CD8-positive, alpha-beta memory T cell (primary cell): Measurements from ENCODE around the gene EBF4. TPM values are rescaled to one million over a fixed set of nuclear protein-coding genes. Genes with fewer than 3 reads are reported as not detected.

Source experiments
- CTCF ChIA-PET: fragments of 350-600 bp; sonication (Branson Sonifier 250); formaldehyde crosslinking; loops from one replicate; lab custom pipeline; 2021; ENCODE audit warnings: antibody characterized with exemption; lab: Charles Lee
- POLR2A ChIA-PET: fragments of 350-600 bp; sonication (Branson Sonifier 250); formaldehyde crosslinking; loops from one replicate; lab custom pipeline; 2021; ENCODE audit warnings: antibody characterized with exemption; lab: Charles Lee
- DNase-seq, 5 donors: peaks; one replicate each; pipeline versions ENCODE4 v3.0.0 to v3.0.0-alpha.2; 2020 to 2022; ENCODE audit warnings: mixed read lengths in 1 of 5
- H3K27ac ChIP-seq: one replicate; pipeline ENCODE4 v1.7.0; 2013; ENCODE audit warnings: low read depth, mild to moderate bottlenecking, low read length, moderate library complexity
- H3K27me3 ChIP-seq: 2 replicates; pipeline ENCODE4 v1.7.0; 2013; ENCODE audit warnings: low read length, mild to moderate bottlenecking; ENCODE audit not compliant: insufficient read depth, poor library complexity, severe bottlenecking
- H3K36me3 ChIP-seq: 2 replicates; pipeline ENCODE4 v1.7.0; 2013; ENCODE audit warnings: mild to moderate bottlenecking, low read length, moderate library complexity; ENCODE audit not compliant: insufficient read depth
- H3K4me1 ChIP-seq: 2 replicates; pipeline ENCODE4 v1.7.0; 2013; ENCODE audit warnings: mild to moderate bottlenecking, low read length, moderate library complexity; ENCODE audit not compliant: insufficient read depth
- H3K4me3 ChIP-seq: 2 replicates; pipeline ENCODE4 v1.7.0; 2013; ENCODE audit warnings: mild to moderate bottlenecking, low read length
- H3K9me3 ChIP-seq: 2 replicates; pipeline ENCODE4 v1.7.0; 2013; ENCODE audit warnings: mild to moderate bottlenecking, low read length
- H3K27ac Mint-ChIP-seq, 8 donors: one replicate each; pipeline ENCODE4 v1.8.0; 2020 to 2021; ENCODE audit warnings: mixed read lengths in 8 of 8, mild to moderate bottlenecking in 6 of 8, inconsistent platforms in 3 of 8, moderate library complexity in 3 of 8
- H3K27me3 Mint-ChIP-seq, 2 donors: one replicate each; pipeline ENCODE4 v1.8.0; 2020 to 2021; ENCODE audit warnings: mixed read lengths in 2 of 2, mild to moderate bottlenecking in 1 of 2, moderate library complexity in 1 of 2
- H3K36me3 Mint-ChIP-seq, 3 donors: one replicate each; pipeline ENCODE4 v1.8.0; 2020 to 2021; ENCODE audit warnings: mixed read lengths in 3 of 3, inconsistent platforms in 1 of 3, mild to moderate bottlenecking in 1 of 3
- H3K4me1 Mint-ChIP-seq, 3 donors: one replicate each; pipeline ENCODE4 v1.8.0; 2020 to 2021; ENCODE audit warnings: mixed read lengths in 3 of 3, inconsistent platforms in 1 of 3, mild to moderate bottlenecking in 1 of 3
- H3K4me3 Mint-ChIP-seq, 7 donors: one replicate each; pipeline ENCODE4 v1.8.0; 2020 to 2021; ENCODE audit warnings: mixed read lengths in 7 of 7, mild to moderate bottlenecking in 6 of 7, moderate library complexity in 4 of 7, inconsistent platforms in 2 of 7
- H3K9me3 Mint-ChIP-seq, 5 donors: one replicate each; pipeline ENCODE4 v1.8.0; 2020 to 2022; ENCODE audit warnings: mixed read lengths in 5 of 5, mild to moderate bottlenecking in 3 of 5, moderate library complexity in 2 of 5, inconsistent platforms in 1 of 5
- polyA plus RNA-seq: library from polyadenylated mRNA; unstranded; fragments of 300-500 nt; fragmentation: Illumina TruSeq; gene quantifications from one replicate; pipeline ENCODE4 v1.2.3, GENCODE V29; 2021
- total RNA-seq, 2 experiments: library from RNA; stranded (reverse); gene quantifications; one replicate each; pipeline ENCODE4 v1.2.3, GENCODE V29; 2021

EBF4 gene
- total and polyA plus RNA-seq, 3 experiments from 2014 or later = 0.66 to 2.0 (median 0.92) TPM

- CTCF ChIA-PET = no interaction called here
- no peaks in the 10 kb centered on the region for H3K4me1 ChIP-seq
These were observed 88.4 kb downstream of the EBF4 start for GRCh38 chr20:2780948-2781347.

GRCh38 chr20:2783908-2784566 is 91.5 kb downstream of the EBF4 start:
- no peaks in the 10 kb centered on the region for H3K36me3 Mint-ChIP-seq
- CTCF ChIA-PET = no interaction called here
- H3K27ac Mint-ChIP-seq = no peak overlapping the region
- H3K4me3 ChIP-seq = no peak overlapping the region
- no peak for DNase-seq
- H3K27ac ChIP-seq = no peak overlapping the region
- H3K9me3 ChIP-seq = no peaks in the 10 kb centered on the region
- H3K4me1 ChIP-seq = no peaks in the 10 kb centered on the region
- no peak overlapping the region for H3K4me3 Mint-ChIP-seq
- H3K27me3 ChIP-seq = no peaks in the 10 kb centered on the region
- H3K36me3 ChIP-seq = no peaks in the 10 kb centered on the region
- H3K27me3 Mint-ChIP-seq = peaks cover 28 to 45% of the 10 kb centered on the region in 2 donors
- no peaks in the 10 kb centered on the region for H3K4me1 Mint-ChIP-seq
- H3K9me3 Mint-ChIP-seq = no peaks in the 10 kb centered on the region
- POLR2A ChIA-PET = no interaction called here

More at GRCh38 chr20:2780948-2781347, 88.4 kb downstream of the EBF4 start:
- Mint-ChIP-seq H3K9me3 (peaks cover 0 to 5% (median 0%) of the 10 kb centered on the region in 5 donors), H3K27me3 (peaks cover 30 to 49% of the 10 kb centered on the region in 2 donors), H3K27ac (no peak overlapping the region), H3K4me1 (no peaks in the 10 kb centered on the region), H3K4me3 (no peak overlapping the region), H3K36me3 (no peaks in the 10 kb centered on the region)
- Histone ChIP-seq H3K4me3 (no peak overlapping the region), H3K9me3 (no peaks in the 10 kb centered on the region), H3K36me3 (no peaks in the 10 kb centered on the region), H3K27ac (no peak overlapping the region), H3K27me3 (no peaks in the 10 kb centered on the region)
- DNase-seq = no peak
- POLR2A ChIA-PET = no interaction called here

GRCh38 chr20:2793471-2793870 is 100.9 kb downstream of the EBF4 start:
- POLR2A ChIA-PET = no interaction called here
- H3K27me3 ChIP-seq = peaks cover 11% of the 10 kb centered on the region
- H3K4me1 ChIP-seq = no peaks in the 10 kb centered on the region
- Mint-ChIP-seq H3K36me3 (no peaks in the 10 kb centered on the region), H3K27ac (no peak overlapping the region), H3K4me3 (no peak overlapping the region), H3K9me3 (no peaks in the 10 kb centered on the region), H3K27me3 (peaks cover 23 to 77% of the 10 kb centered on the region in 2 donors), H3K4me1 (no peaks in the 10 kb centered on the region)
- CTCF ChIA-PET = no interaction called here
- no peaks in the 10 kb centered on the region for H3K9me3 ChIP-seq
- no peaks in the 10 kb centered on the region for H3K36me3 ChIP-seq
- H3K4me3 ChIP-seq = no peak overlapping the region
- no peak for DNase-seq
- H3K27ac ChIP-seq = no peak overlapping the region

GRCh38 chr20:2794202-2794748 is 101.7 kb downstream of the EBF4 start:
- Mint-ChIP-seq H3K4me1 (peaks cover 0 to 6% (median 6%) of the 10 kb centered on the region in 3 donors), H3K27me3 (peaks cover 29 to 78% of the 10 kb centered on the region in 2 donors)
- CTCF ChIA-PET = no interaction called here

GRCh38 chr20:2794866-2795447 is 102.4 kb downstream of the EBF4 start:
- Histone ChIP-seq H3K27ac (no peak overlapping the region), H3K27me3 (peaks cover 19% of the 10 kb centered on the region), H3K9me3 (no peaks in the 10 kb centered on the region), H3K36me3 (no peaks in the 10 kb centered on the region), H3K4me3 (no peak overlapping the region), H3K4me1 (peaks cover 3% of the 10 kb centered on the region)
- ChIA-PET CTCF (no interaction called here), POLR2A (no interaction called here)
- DNase-seq = peak in 1 of 5 donors; percentile 32
- H3K4me3 Mint-ChIP-seq = no peak overlapping the region
- H3K27me3 Mint-ChIP-seq = peaks cover 36 to 80% of the 10 kb centered on the region in 2 donors
- H3K4me1 Mint-ChIP-seq = peaks cover 6 to 13% (median 13%) of the 10 kb centered on the region in 3 donors
- H3K36me3 Mint-ChIP-seq = no peaks in the 10 kb centered on the region
- H3K9me3 Mint-ChIP-seq = peaks cover 0 to 4% (median 0%) of the 10 kb centered on the region in 5 donors
- no peak overlapping the region for H3K27ac Mint-ChIP-seq

More at GRCh38 chr20:2794202-2794748, 101.7 kb downstream of the EBF4 start:
- peaks cover 14% of the 10 kb centered on the region for H3K27me3 ChIP-seq
- H3K27ac ChIP-seq = no peak overlapping the region
- H3K4me3 Mint-ChIP-seq = no peak overlapping the region
- H3K36me3 ChIP-seq = no peaks in the 10 kb centered on the region
- peak overlapping the region in 1 of 8 donors; percentile 36 for H3K27ac Mint-ChIP-seq
- peak in 1 of 5 donors; percentile 43 for DNase-seq
- no peaks in the 10 kb centered on the region for H3K9me3 ChIP-seq
- POLR2A ChIA-PET = no interaction called here
- peaks cover 0 to 4% (median 0%) of the 10 kb centered on the region in 5 donors for H3K9me3 Mint-ChIP-seq
- no peaks in the 10 kb centered on the region for H3K4me1 ChIP-seq
- no peaks in the 10 kb centered on the region for H3K36me3 Mint-ChIP-seq
- no peak overlapping the region for H3K4me3 ChIP-seq

- ChIA-PET CTCF (no interaction called here), POLR2A (no interaction called here)
- H3K4me3 ChIP-seq = no peak overlapping the region
- no peak overlapping the region for H3K4me3 Mint-ChIP-seq
- no peaks in the 10 kb centered on the region for H3K36me3 ChIP-seq
- DNase-seq = peak in 1 of 5 donors; percentile 31
- H3K27me3 ChIP-seq = peaks cover 23% of the 10 kb centered on the region
- peaks cover 4% of the 10 kb centered on the region for H3K4me1 ChIP-seq
- no peak overlapping the region for H3K27ac Mint-ChIP-seq
- peaks cover 9 to 16% (median 15%) of the 10 kb centered on the region in 3 donors for H3K4me1 Mint-ChIP-seq
- no peaks in the 10 kb centered on the region for H3K9me3 ChIP-seq
- H3K27me3 Mint-ChIP-seq = peaks cover 36 to 78% of the 10 kb centered on the region in 2 donors
- H3K36me3 Mint-ChIP-seq = no peaks in the 10 kb centered on the region
- H3K9me3 Mint-ChIP-seq = peaks cover 0 to 4% (median 0%) of the 10 kb centered on the region in 5 donors
- no peak overlapping the region for H3K27ac ChIP-seq
These were observed 102.9 kb downstream of the EBF4 start for GRCh38 chr20:2795451-2795850.

- ChIA-PET POLR2A (no interaction called here), CTCF (no interaction called here)
- H3K9me3 Mint-ChIP-seq = peaks cover 0 to 4% (median under 1%) of the 10 kb centered on the region in 5 donors
- no peak overlapping the region for H3K27ac ChIP-seq
- H3K27me3 Mint-ChIP-seq = peaks cover 39 to 78% of the 10 kb centered on the region in 2 donors
- peaks cover 29% of the 10 kb centered on the region for H3K27me3 ChIP-seq
- peaks cover 15 to 22% (median 20%) of the 10 kb centered on the region in 3 donors for H3K4me1 Mint-ChIP-seq
- H3K36me3 ChIP-seq = no peaks in the 10 kb centered on the region
- no peak overlapping the region for H3K4me3 ChIP-seq
- no peaks in the 10 kb centered on the region for H3K36me3 Mint-ChIP-seq
- DNase-seq = peak in 1 of 5 donors; percentile 38
- no peaks in the 10 kb centered on the region for H3K9me3 ChIP-seq
- no peak overlapping the region for H3K27ac Mint-ChIP-seq
- no peak overlapping the region for H3K4me3 Mint-ChIP-seq
- H3K4me1 ChIP-seq = peaks cover 8% of the 10 kb centered on the region
These were observed 103.6 kb downstream of the EBF4 start for GRCh38 chr20:2796011-2796660.
